Measurements from ENCODE around the gene CHIA. TPM values are rescaled to one million over a fixed set of nuclear protein-coding genes. Genes with fewer than 3 reads are reported as not detected.
A peak's percentile ranks its signal among the peaks of the same experiment; 100 is the strongest.

CHIA gene
- not detected in 2 replicates for total RNA-seq (2014; rRNA removed; shearing (Covaris generic); ENCODE audit: low replicate concordance)

- Histone ChIP-seq H3K9me3 (no peaks in the 10 kb centered on the region), H3K36me3 (no peaks in the 10 kb centered on the region), H3K4me3 (no peak within 1 kb of the TSS), H3K27me3 (peaks cover 2% of the 10 kb centered on the region; the same call in 1 of the 2 replicates)
- DNase-seq, result no peak
These were observed at the start of gene CHIA for GRCh38 chr1:111290630-111291029. TSS of gene CHIA (plus strand) at chr1:111290851. CDS start at chr1:111310468, 19,617 bp downstream.

GRCh38 chr1:111241797-111242196, 48.9 kb upstream of the CHIA start:
- no peak overlapping the region for H3K4me3 ChIP-seq
- H3K36me3 ChIP-seq, result no peaks in the 10 kb centered on the region
- no peaks in the 10 kb centered on the region for H3K27me3 ChIP-seq
- H3K9me3 ChIP-seq, result no peaks in the 10 kb centered on the region
- no peak for DNase-seq

DNA sequence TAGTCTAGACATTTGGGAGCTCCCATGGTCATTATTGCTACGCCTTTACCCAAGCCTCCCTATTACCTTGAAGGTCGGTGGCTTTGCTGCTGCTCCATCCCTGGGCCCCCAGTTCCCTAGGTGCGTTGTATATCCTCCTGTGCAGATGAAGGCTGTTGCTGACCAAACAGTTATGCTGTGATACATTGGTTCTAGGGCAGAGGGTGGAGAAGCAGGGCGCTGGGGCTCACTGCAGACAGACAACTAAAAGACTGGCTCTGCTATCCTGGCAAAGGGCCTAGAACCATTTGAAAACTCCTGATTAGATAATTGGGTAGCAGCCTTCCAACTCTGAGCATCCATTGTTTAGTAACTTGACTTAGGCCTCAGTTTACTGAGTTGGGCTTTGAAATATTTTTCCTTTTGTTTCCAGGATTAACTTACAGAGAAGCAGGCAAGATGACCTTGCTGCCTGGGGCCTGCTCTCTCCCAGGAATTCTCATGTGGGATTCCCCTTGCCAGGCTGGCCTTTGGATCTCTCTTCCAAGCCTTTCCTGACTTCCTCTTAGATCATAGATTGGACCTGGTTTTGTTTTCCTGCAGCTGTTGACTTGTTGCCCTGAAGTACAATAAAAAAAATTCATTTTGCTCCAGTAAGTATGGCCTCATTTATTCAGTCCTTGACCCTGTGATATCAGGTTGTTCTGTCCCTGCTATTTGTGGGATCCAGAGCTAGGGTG, 47.7 kb upstream of the CHIA start:
- DNase-seq, result peak; percentile 74
- Histone ChIP-seq H3K27me3 (no peaks in the 10 kb centered on the region), H3K9me3 (no peaks in the 10 kb centered on the region), H3K36me3 (no peaks in the 10 kb centered on the region), H3K4me3 (no peak overlapping the region)

DNA sequence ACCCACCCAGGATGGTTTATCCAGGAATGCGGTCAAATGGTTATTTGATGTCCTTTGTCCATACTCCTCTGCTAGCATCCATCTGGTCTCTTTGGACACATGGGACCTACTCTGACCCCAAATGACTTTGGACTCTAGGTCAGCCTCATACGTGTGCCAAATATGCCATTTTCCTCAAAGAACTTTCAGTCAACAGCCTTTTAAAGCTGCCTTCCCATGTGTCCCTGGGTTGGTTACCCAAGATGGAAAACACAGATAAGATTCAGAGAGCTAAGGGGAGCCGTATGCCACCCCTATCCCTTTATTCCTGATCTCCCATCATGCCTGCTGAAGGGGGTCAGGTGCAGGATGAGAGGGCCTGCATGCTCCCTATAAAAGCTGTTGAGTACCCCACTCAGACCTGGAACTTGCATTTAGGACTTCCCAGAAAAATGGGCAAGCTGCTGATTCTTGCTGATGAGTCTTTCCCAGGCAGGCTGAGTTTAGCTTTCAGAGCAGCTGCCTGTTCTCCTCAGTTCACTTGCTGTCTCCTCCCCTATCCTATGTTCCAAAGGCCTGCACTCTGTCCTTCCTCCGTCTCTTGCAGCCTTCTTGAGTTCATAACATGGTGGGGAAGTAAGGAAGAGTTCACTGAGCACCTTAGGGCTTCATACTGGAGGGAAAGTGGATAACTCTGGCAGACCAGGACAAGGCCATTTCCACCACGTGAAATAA, 43.4 kb upstream of the CHIA start:
- H3K36me3 ChIP-seq, result no peaks in the 10 kb centered on the region
- peaks cover 4% of the 10 kb centered on the region; the same call in 1 of the 2 replicates for H3K27me3 ChIP-seq
- H3K9me3 ChIP-seq, result no peaks in the 10 kb centered on the region
- H3K4me3 ChIP-seq, result no peak overlapping the region
- DNase-seq, result no peak

DNA sequence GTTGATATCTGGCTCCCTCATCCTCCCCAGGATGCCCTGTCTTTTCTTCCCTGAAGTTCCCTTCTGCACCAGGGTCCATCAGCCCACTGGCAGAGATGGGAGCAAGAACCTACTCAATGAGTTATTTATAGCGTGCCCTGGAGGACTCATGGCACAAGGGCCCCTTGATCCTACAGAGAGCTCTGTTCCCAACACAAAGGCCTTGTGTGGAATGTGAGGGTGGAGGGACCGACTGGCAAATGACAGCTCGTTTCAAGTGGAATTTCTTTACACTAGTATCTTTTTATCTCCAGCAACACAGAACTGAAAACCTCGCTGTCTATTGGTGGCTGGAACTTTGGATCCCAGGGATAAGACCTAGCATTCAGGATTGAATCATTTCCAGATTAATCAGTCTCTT, 40.7 kb upstream of the CHIA start:
- DNase-seq, result no peak
- no peaks in the 10 kb centered on the region for H3K9me3 ChIP-seq
- H3K27me3 ChIP-seq, result peaks cover 4% of the 10 kb centered on the region; the same call in 1 of the 2 replicates
- H3K4me3 ChIP-seq, result no peak overlapping the region
- H3K36me3 ChIP-seq, result no peaks in the 10 kb centered on the region

DNA sequence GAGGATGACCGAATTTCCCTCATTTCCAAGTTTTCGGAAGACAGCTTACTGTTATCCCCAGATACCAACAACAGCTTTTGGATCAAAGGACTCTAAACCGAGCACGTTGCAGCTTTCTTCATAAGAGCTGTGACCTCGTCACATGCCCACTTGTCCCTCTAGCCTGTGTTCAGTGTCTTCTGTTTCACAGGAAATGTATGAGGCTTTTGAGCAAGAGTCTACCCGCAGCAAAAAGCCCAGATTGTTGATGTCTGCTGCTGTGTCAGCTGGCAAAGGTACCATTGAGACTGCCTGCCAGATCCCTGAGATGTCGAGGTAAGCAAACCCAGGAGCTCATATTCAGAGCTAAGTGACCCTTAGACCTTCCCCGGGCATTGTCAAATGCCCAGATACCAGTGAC, 39.1 kb upstream of the CHIA start:
- Histone ChIP-seq H3K4me3 (no peak overlapping the region), H3K36me3 (no peaks in the 10 kb centered on the region), H3K27me3 (peaks cover 6% of the 10 kb centered on the region), H3K9me3 (no peaks in the 10 kb centered on the region)
- no peak for DNase-seq

DNA sequence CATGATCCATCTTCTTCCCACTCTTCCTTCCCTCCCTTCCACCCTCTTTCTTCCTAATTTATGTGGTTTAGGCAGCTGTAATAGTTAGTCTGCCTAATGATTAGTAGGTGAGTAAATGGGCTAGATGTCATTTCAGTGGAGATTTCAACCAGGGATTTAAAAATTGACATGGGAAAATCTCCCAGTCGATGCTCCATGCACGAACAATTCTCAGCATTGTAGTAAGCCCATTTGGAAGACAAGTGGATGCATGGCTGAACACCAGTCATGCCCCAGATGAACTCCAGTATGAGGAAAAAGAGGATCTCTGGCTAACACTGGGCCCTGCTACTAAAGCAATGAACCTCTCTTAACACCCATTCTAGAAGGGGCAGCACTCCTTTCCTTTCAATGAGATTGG, 37.9 kb upstream of the CHIA start:
- H3K36me3 ChIP-seq, result no peaks in the 10 kb centered on the region
- no peak overlapping the region for H3K4me3 ChIP-seq
- DNase-seq, result no peak
- no peaks in the 10 kb centered on the region for H3K9me3 ChIP-seq
- H3K27me3 ChIP-seq, result peaks cover 6% of the 10 kb centered on the region

DNA sequence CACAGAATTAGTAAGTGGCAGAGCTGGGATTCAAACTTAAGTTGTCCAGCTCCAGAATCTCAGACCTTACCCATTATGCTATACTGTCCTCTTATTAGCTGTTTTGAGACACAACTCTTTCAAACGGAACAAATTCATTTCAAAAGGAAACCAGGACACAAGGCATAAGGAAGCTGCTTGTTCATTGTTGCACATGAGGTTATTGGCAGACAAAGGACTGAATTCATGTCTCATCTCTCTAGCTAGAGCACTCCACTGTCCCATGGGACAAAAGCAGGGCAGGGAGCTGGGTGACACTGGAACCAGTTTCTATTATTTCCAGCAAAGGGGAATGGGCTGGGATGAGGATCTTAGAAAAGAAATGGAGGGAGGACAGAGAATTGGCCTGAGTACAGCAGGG, 36.8 kb upstream of the CHIA start:
- no peaks in the 10 kb centered on the region for H3K9me3 ChIP-seq
- peaks cover 6% of the 10 kb centered on the region for H3K27me3 ChIP-seq
- DNase-seq, result no peak
- no peaks in the 10 kb centered on the region for H3K36me3 ChIP-seq
- no peak overlapping the region for H3K4me3 ChIP-seq

GRCh38 chr1:111256988-111257658, 33.5 kb upstream of the CHIA start:
- Histone ChIP-seq H3K27me3 (peaks cover 3% of the 10 kb centered on the region), H3K36me3 (no peaks in the 10 kb centered on the region), H3K4me3 (no peak overlapping the region), H3K9me3 (no peaks in the 10 kb centered on the region)
- no peak for DNase-seq

- Histone ChIP-seq H3K27me3 (peaks cover 6% of the 10 kb centered on the region; the same call in 1 of the 2 replicates), H3K4me3 (no peak overlapping the region), H3K9me3 (peaks cover 2% of the 10 kb centered on the region), H3K36me3 (no peaks in the 10 kb centered on the region)
- no peak for DNase-seq
These were observed 22.7 kb upstream of the CHIA start for GRCh38 chr1:111267801-111268508.

DNA sequence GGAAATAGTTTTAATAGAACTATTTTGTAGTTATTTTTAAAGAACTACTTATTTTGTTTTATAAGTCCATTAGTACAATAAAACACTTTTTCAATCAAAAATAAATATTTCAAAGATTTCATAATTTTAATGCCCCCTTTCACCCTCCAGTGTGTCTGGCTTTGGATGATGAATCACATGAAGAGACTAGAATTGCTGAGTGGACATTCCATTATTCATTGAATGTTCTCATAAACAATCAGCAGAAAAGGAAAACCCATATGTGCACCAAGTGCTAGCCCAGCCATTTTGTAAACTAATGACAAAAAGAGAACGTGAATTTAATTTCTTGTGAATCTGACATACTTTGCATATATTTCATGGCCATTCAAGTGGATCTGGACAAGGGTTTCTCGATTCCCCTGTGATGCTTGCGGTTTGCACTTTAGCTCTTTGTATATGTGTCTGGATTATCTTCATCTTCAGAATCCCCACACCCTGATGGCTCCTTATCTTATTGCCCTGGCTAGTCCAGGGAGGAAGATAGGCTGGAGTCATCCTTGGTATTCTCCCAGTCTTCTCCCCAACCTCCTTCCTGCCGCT, 20.7 kb upstream of the CHIA start:
- H3K27me3 ChIP-seq, result peaks cover 6% of the 10 kb centered on the region; the same call in 1 of the 2 replicates
- H3K9me3 ChIP-seq, result no peaks in the 10 kb centered on the region; the same call in 1 of the 2 replicates
- no peak overlapping the region for H3K4me3 ChIP-seq
- DNase-seq, result no peak
- no peaks in the 10 kb centered on the region for H3K36me3 ChIP-seq

DNA sequence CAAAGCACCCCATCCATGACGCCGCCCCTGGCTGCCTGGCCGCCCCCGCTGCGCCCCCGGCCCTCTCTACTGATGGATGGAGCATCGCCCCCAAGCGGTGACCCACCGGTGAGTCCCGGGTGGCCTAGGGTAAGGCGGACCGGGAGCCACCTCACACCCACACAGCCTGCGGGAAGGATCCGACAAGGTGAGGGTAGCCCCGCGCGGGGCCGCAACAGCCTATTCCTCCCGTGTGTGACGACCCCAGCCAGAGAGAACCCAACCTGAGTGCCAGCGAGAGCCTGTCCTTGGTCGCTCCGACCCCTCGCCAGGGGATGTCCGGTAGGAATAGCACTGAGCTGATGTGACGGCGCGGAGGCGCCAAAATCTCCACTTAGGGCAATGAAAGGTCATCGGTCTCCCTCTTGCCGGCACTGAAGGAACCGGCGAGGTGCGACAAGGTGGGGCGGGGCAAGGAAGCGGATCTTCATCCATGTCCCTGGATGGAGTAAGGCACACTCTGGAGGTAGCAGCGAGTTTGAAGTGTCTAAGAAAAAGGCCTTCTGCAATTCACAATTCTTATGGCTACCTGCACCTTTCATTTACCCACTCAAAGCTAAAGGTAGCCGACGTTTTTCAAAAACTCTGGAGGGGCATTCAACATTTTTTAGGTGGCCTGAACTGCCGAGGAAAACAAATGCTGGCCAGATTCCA, 19.7 kb upstream of the CHIA start:
- no peak for DNase-seq
- Histone ChIP-seq H3K36me3 (no peaks in the 10 kb centered on the region), H3K27me3 (peaks cover 2% of the 10 kb centered on the region; the same call in 1 of the 2 replicates), H3K9me3 (no peaks in the 10 kb centered on the region; the same call in 1 of the 2 replicates), H3K4me3 (no peak overlapping the region)

- no peak for DNase-seq
- no peaks in the 10 kb centered on the region; the same call in 1 of the 2 replicates for H3K9me3 ChIP-seq
- H3K27me3 ChIP-seq, result no peaks in the 10 kb centered on the region; the same call in 1 of the 2 replicates
- H3K36me3 ChIP-seq, result no peaks in the 10 kb centered on the region
- H3K4me3 ChIP-seq, result no peak overlapping the region
These were observed 19.2 kb upstream of the CHIA start for GRCh38 chr1:111271464-111271801.

DNA sequence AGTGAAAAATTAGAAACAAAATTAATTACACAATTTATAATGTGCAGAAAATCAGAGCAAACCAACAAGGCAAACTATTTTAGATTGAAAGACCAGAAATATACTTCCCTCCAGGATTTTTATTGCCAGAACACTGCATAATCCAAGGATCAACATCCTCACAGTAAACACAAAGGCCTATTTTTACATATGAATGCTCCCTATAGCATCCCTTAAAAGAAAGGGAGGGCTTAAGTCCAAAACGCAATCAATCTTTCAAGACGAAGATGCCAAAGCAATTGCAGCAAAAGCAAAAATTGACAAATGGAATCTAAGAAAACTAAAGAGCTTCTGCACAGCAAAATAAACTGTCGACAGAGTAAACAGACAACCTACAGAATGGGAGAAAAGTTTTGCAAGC, 18.6 kb upstream of the CHIA start:
- no peak for DNase-seq
- Histone ChIP-seq H3K9me3 (peaks cover 5% of the 10 kb centered on the region), H3K4me3 (no peak overlapping the region), H3K27me3 (no peaks in the 10 kb centered on the region), H3K36me3 (no peaks in the 10 kb centered on the region)

DNA sequence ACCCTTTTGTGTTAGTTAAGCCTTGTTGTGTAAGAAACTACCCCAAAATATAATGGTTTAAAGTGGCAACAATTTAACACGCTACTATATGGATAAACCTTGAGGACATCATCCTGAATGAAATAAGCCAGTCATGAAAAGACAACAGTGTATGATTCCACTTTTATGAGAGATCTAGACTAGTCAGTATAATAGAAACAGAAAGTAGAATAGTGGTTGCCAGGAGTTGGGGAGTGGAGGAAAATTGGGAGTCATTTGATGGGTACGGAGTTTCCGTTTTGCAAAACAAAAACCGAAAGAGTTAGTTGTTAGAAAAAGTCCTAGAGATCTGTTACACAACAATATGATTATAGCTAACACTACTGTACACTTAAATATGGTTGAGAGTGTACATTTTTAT, 16.0 kb upstream of the CHIA start:
- no peaks in the 10 kb centered on the region for H3K27me3 ChIP-seq
- H3K4me3 ChIP-seq, result peak overlapping the region; percentile 25
- H3K9me3 ChIP-seq, result peaks cover 5% of the 10 kb centered on the region
- DNase-seq, result peak; percentile 16
- no peaks in the 10 kb centered on the region for H3K36me3 ChIP-seq

DNA sequence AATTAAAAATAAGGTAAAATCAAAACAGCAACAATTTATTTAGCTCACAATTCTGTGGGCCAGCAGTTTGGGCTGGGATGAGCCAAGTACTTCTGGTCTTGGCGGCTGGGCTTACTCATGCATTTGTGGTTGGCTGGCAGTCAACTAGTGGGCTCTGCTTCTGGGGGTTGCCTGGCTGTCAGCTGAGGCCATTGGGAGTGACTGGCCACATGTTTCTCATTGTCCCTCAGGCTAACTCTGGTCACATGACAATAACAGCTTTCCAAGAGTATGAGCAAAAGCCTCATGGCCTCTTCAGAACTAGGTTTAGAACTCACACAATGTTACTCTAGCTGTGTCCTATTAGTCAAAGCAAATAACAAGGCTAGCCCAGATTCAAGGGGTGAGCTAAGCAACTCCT, 15.6 kb upstream of the CHIA start:
- DNase-seq, result peak; percentile 97
- peaks cover 5% of the 10 kb centered on the region for H3K9me3 ChIP-seq
- H3K27me3 ChIP-seq, result no peaks in the 10 kb centered on the region
- H3K36me3 ChIP-seq, result no peaks in the 10 kb centered on the region
- H3K4me3 ChIP-seq, result peak overlapping the region; percentile 25
